GM23338 (cell line): ENCODE results near the gene VNN1. TPM values are rescaled to one million over a fixed set of nuclear protein-coding genes. Genes with fewer than 3 reads are reported as not detected.

Experiments used
- ATAC-seq: fragments of 200-7000 bp; cut with Tn5 transposase; 3 replicates; pipeline ENCODE4 v1.9.1; 2020
- DNase-seq: peaks from one replicate; pipeline ENCODE4 v3.0.0-alpha.2; 2015; ENCODE audit warnings: low spot score
- H2AFZ ChIP-seq: fragments of 200-600 bp; sonication (generic); 2 replicates; pipeline ENCODE4 v1.8.0; 2016; ENCODE audit warnings: antibody characterized with exemption, mild to moderate bottlenecking, moderate library complexity
- H3F3A ChIP-seq: fragments of 200-600 bp; sonication (generic); replicated peaks from 2 replicates; pipeline ENCODE4 v1.8.0; 2017; ENCODE audit warnings: antibody characterized with exemption, mixed run types, low read depth
- H3K27ac ChIP-seq: fragments of 200-600 bp; sonication (generic); 2 replicates; pipeline ENCODE4 v1.6.1; 2016; ENCODE audit warnings: low read depth
- H3K27me3 ChIP-seq: fragments of 200-600 bp; sonication (generic); 2 replicates; pipeline ENCODE4 v1.8.0; 2016; ENCODE audit warnings: mild to moderate bottlenecking, mixed run types, moderate library complexity; ENCODE audit not compliant: insufficient read depth
- H3K36me3 ChIP-seq: fragments of 200-600 bp; sonication (generic); 2 replicates; pipeline ENCODE4 v1.8.0; 2016; ENCODE audit warnings: mild to moderate bottlenecking; ENCODE audit not compliant: insufficient read depth
- H3K4me1 ChIP-seq: fragments of 200-600 bp; sonication (generic); 2 replicates; pipeline ENCODE4 v1.8.0; 2016; ENCODE audit warnings: mild to moderate bottlenecking, moderate library complexity; ENCODE audit not compliant: insufficient read depth
- H3K4me2 ChIP-seq: fragments of 200-600 bp; sonication (generic); 2 replicates; pipeline ENCODE4 v1.7.1; 2017; ENCODE audit warnings: mixed run types
- H3K4me3 ChIP-seq: fragments of 200-600 bp; sonication (generic); 2 replicates; pipeline ENCODE4 v1.6.1; 2016; ENCODE audit warnings: mixed run types
- H3K79me2 ChIP-seq: fragments of 200-600 bp; sonication (generic); replicated peaks from 2 replicates; pipeline ENCODE4 v1.8.0; 2017; ENCODE audit warnings: mild to moderate bottlenecking; ENCODE audit not compliant: insufficient read depth
- H3K9me2 ChIP-seq: fragments of 200-600 bp; sonication (generic); 2 replicates; pipeline ENCODE4 v1.8.0; 2017; ENCODE audit not compliant: insufficient read depth
- H4K20me1 ChIP-seq: fragments of 200-600 bp; sonication (generic); replicated peaks from 2 replicates; pipeline ENCODE4 v1.8.0; 2017; ENCODE audit warnings: mild to moderate bottlenecking; ENCODE audit not compliant: insufficient read depth
- H3K27ac Mint-ChIP-seq: 2 replicates; pipeline ENCODE4 v1.8.0; 2020; ENCODE audit warnings: inconsistent platforms, mild to moderate bottlenecking, moderate library complexity, mixed read lengths
- H3K27me3 Mint-ChIP-seq: 3 replicates; pipeline ENCODE4 v1.8.0; 2022; ENCODE audit warnings: low read depth, mild to moderate bottlenecking, moderate library complexity, mixed read lengths, inconsistent platforms; ENCODE audit not compliant: insufficient read depth, poor library complexity
- H3K36me3 Mint-ChIP-seq: 3 replicates; pipeline ENCODE4 v1.8.0; 2021; ENCODE audit warnings: low read depth, mild to moderate bottlenecking, inconsistent platforms, moderate library complexity, mixed read lengths
- H3K4me1 Mint-ChIP-seq: 3 replicates; pipeline ENCODE4 v1.8.0; 2020; ENCODE audit warnings: mild to moderate bottlenecking, inconsistent platforms, mixed read lengths
- H3K4me3 Mint-ChIP-seq: 3 replicates; pipeline ENCODE4 v1.8.0; 2021; ENCODE audit warnings: moderate library complexity, mild to moderate bottlenecking, inconsistent platforms, mixed read lengths
- H3K9me3 Mint-ChIP-seq: 3 replicates; pipeline ENCODE4 v1.8.0; 2020; ENCODE audit warnings: moderate library complexity, mild to moderate bottlenecking, inconsistent platforms, mixed read lengths
- CREB1 ChIP-seq: fragments of 250-450 bp; sonication (Bioruptor Pico); IDR thresholded peaks from 2 replicates; pipeline ENCODE4 v1.5.0; 2020; ENCODE audit warnings: low read depth, mild to moderate bottlenecking, moderate library complexity
- CTCF ChIP-seq, 2 experiments: fragments of 200-600 bp in 1 of 2; sonication (generic) in 1 of 2; conservative IDR thresholded peaks; 2 replicates each; pipeline versions ENCODE4 v1.5.1 to v1.6.1; 2016 to 2017; ENCODE audit warnings: antibody characterized with exemption in 2 of 2, low read depth in 2 of 2, mild to moderate bottlenecking in 2 of 2, moderate library complexity in 1 of 2
- EZH2phosphoT487 ChIP-seq: fragments of 200-600 bp; sonication (generic); IDR thresholded peaks from one replicate; pipeline ENCODE4 v1.8.1; 2018; ENCODE audit warnings: antibody characterized with exemption; ENCODE audit not compliant: unreplicated experiment
- JUNB ChIP-seq: IDR thresholded peaks from one replicate; pipeline ENCODE4 v1.6.1; 2016; ENCODE audit warnings: antibody characterized with exemption; ENCODE audit not compliant: unreplicated experiment
- NANOG ChIP-seq: IDR thresholded peaks from 2 replicates; pipeline ENCODE4 v1.6.1; 2016; ENCODE audit warnings: antibody characterized with exemption, borderline replicate concordance
- REST ChIP-seq: IDR thresholded peaks from one replicate; pipeline ENCODE4 v1.6.1; 2018; ENCODE audit warnings: antibody characterized with exemption; ENCODE audit not compliant: unreplicated experiment
- ZNF331 ChIP-seq: fragments of 250-450 bp; sonication (Bioruptor Pico); IDR thresholded peaks from 2 replicates; pipeline ENCODE4 v1.5.0; 2020; ENCODE audit warnings: low read depth, mild to moderate bottlenecking, moderate library complexity
- ZNF462 ChIP-seq: fragments of 250-450 bp; sonication (Bioruptor Pico); IDR thresholded peaks from 2 replicates; pipeline ENCODE4 v1.5.0; 2020; ENCODE audit warnings: mild to moderate bottlenecking, moderate library complexity
- polyA plus RNA-seq: library from polyadenylated mRNA; unstranded; fragments of >200 nt; fragmentation: Nextera tagmentation; extraction: Ambion mirVana; gene quantifications from 2 replicates; pipeline ENCODE4 v1.2.1, GENCODE V29; 2016
- total RNA-seq: library from RNA; depleted of rRNA; stranded (reverse); fragments of >200 nt; shearing (Covaris generic); gene quantifications from 2 replicates; pipeline ENCODE4 v1.2.3, GENCODE V29; 2014

Gene VNN1
- total and polyA plus RNA-seq, 2 experiments from 2014 or later: not detected

GRCh38 chr6:132728616-132729015 is 14.8 kb upstream of the VNN1 start:
- no peaks in the 10 kb centered on the region for H3K27me3 Mint-ChIP-seq
- no peak overlapping the region for H3K27ac Mint-ChIP-seq
- no peak overlapping the region for H3K4me3 Mint-ChIP-seq
- Histone ChIP-seq H4K20me1 (no peaks in the 10 kb centered on the region), H3K4me1 (no peaks in the 10 kb centered on the region), H3K4me3 (no peak overlapping the region), H3K36me3 (no peaks in the 10 kb centered on the region), H3K27ac (no peak overlapping the region), H2AFZ (0 out of 2 replicates have a peak overlapping the region, but pooled peaks have one; percentile 57), H3K27me3 (no peaks in the 10 kb centered on the region), H3K79me2 (no peaks in the 10 kb centered on the region), H3K9me2 (no peaks in the 10 kb centered on the region), H3F3A (no peaks in the 10 kb centered on the region), H3K4me2 (no peak overlapping the region)
- no peaks in the 10 kb centered on the region for H3K4me1 Mint-ChIP-seq
- no peaks in the 10 kb centered on the region for H3K9me3 Mint-ChIP-seq
- TF ChIP-seq CTCF (conservative IDR thresholded peaks at IDR 0.05; ENCODE audit: low read depth in 2 of 2) (peak; percentile 41 to 54), CREB1 (no peak)
- DNase-seq (peak; percentile 65), ATAC-seq (peak; percentile 87)
- H3K36me3 Mint-ChIP-seq: no peaks in the 10 kb centered on the region

- H3K4me1 ChIP-seq: no peaks in the 10 kb centered on the region
- Mint-ChIP-seq H3K36me3 (no peaks in the 10 kb centered on the region), H3K27ac (no peak overlapping the region), H3K9me3 (no peaks in the 10 kb centered on the region), H3K27me3 (no peaks in the 10 kb centered on the region), H3K4me3 (no peak overlapping the region), H3K4me1 (no peaks in the 10 kb centered on the region; the same call in 1 of the 3 replicates)
- H3K27ac ChIP-seq: no peak overlapping the region
- H2AFZ ChIP-seq: no peak overlapping the region
- H3K4me3 ChIP-seq: no peak overlapping the region
- ATAC-seq (no peak), DNase-seq (no peak)
- H3K9me2 ChIP-seq: no peaks in the 10 kb centered on the region
- H3K36me3 ChIP-seq: no peaks in the 10 kb centered on the region
- no peaks in the 10 kb centered on the region for H3F3A ChIP-seq
- no peaks in the 10 kb centered on the region for H3K79me2 ChIP-seq
- H4K20me1 ChIP-seq: no peaks in the 10 kb centered on the region
- H3K4me2 ChIP-seq: no peak overlapping the region
- no peaks in the 10 kb centered on the region for H3K27me3 ChIP-seq
- TF ChIP-seq ZNF331: no peak
- no peak for TF ChIP-seq ZNF462
- TF ChIP-seq CREB1: no peak
- TF ChIP-seq JUNB: no peak
- no peak for TF ChIP-seq NANOG
- TF ChIP-seq EZH2phosphoT487: no peak
- no peak for TF ChIP-seq REST
- no peak for TF ChIP-seq CTCF (conservative IDR thresholded peaks at IDR 0.05; ENCODE audit: low read depth in 2 of 2)
Measured at GRCh38 chr6:132726608-132726975, 12.7 kb upstream of the VNN1 start.
